ENCODE results near the gene OLFM2. TPM values are rescaled to one million over a fixed set of nuclear protein-coding genes. Genes with fewer than 3 reads are reported as not detected.

OLFM2 gene
- total and polyA plus RNA-seq, 9 of the 15 experiments (the other 6 are each of a cell fraction or from before 2014, with no cell fraction given), result 0.10 to 0.33 (median 0.23) TPM; not detected in 4

- TF ChIP-seq NRF1 (conservative IDR thresholded peaks at IDR 0.05 in 1 of 2, IDR thresholded peaks at IDR 0.05 in 1 of 2), result peak; percentile 41 to 50; a peak in 2 of 4 replicates
These were observed 9.1 kb upstream of the OLFM2 start (continued) for GRCh38 chr19:9945319-9945966.

GRCh38 chr19:9943744-9944143, 7.4 kb upstream of the OLFM2 start:
- ATAC-seq (no peak), FAIRE-seq (no peak), DNase-seq (ENCODE audit: extremely low read depth in 1 of 4, low spot score in 3 of 4) (no peak)
- no peaks in the 10 kb centered on the region for H3K9me1 ChIP-seq (ENCODE audit: control insufficient read depth, insufficient read depth, low read length)
- peaks cover 15 to 17% of the 10 kb centered on the region in 2 experiments; a peak in 4 of 5 replicates for H3K4me1 ChIP-seq (replicated peaks in 1 of 2; ENCODE audit: control insufficient read depth in 2 of 2, insufficient read depth in 2 of 2, low read length in 2 of 2)
- H3K9me3 ChIP-seq (replicated peaks; ENCODE audit: control insufficient read depth, insufficient read depth, low read depth, low read length), result no peaks in the 10 kb centered on the region
- H3K9ac ChIP-seq (ENCODE audit: insufficient read depth in 1 of 2, low read depth in 2 of 2, low read length in 2 of 2), result no peak overlapping the region
- peak; percentile 14 for TF ChIP-seq ZFP36 (IDR thresholded peaks at IDR 0.05; ENCODE audit: low read depth, low read length, partially characterized antibody)
- no peak for TF ChIP-seq ZBTB2 (IDR thresholded peaks at IDR 0.05)
- TF ChIP-seq TAL1 (IDR thresholded peaks at IDR 0.05), result no peak
- TF ChIP-seq RBM25 (IDR thresholded peaks at IDR 0.05; ENCODE audit: low read depth, low read length, severe bottlenecking), result peak; percentile 59
- TF ChIP-seq SNAPC5 (CRISPR knock-in tag; IDR thresholded peaks at IDR 0.05), result no peak
- no peak for TF ChIP-seq SIRT6 (IDR thresholded peaks at IDR 0.05; ENCODE audit: low read depth, low read length)
- no peak for TF ChIP-seq PHF8 (IDR thresholded peaks at IDR 0.05; ENCODE audit: borderline replicate concordance, low read length)
- no peak for TF ChIP-seq MEF2D (tag; conservative IDR thresholded peaks at IDR 0.05; ENCODE audit: low read depth)
- no peak for TF ChIP-seq ZBTB8A (IDR thresholded peaks at IDR 0.05; ENCODE audit: partially characterized antibody)
- TF ChIP-seq L3MBTL2 (IDR thresholded peaks at IDR 0.05), result no peak
- peak; percentile 74; the same call in 1 of the 2 replicates for TF ChIP-seq BCOR (IDR thresholded peaks at IDR 0.05)
- no peak for TF ChIP-seq ARID2 (IDR thresholded peaks at IDR 0.05)
- TF ChIP-seq NR3C1 (CRISPR knock-in tag; IDR thresholded peaks at IDR 0.05), result no peak
- TF ChIP-seq KDM2B (CRISPR knock-in tag; IDR thresholded peaks at IDR 0.05), result no peak
- TF ChIP-seq ZNF253 (CRISPR knock-in tag; conservative IDR thresholded peaks at IDR 0.05), result no peak
- no peaks in the 10 kb centered on the region for H3K36me3 ChIP-seq (ENCODE audit: control insufficient read depth, insufficient read depth, low read length)
- H3K27ac ChIP-seq (ENCODE audit: extremely low read depth, low read depth, low read length), result no peak overlapping the region
- BruUV-seq (replicated peaks), result no TSS peak
- H3K4me3 ChIP-seq, result no peak overlapping the region
- H4K20me1 ChIP-seq (replicated peaks; ENCODE audit: control insufficient read depth, insufficient read depth, low read length), result no peaks in the 10 kb centered on the region
- H2AFZ ChIP-seq (ENCODE audit: low read depth, low read length), result no peak overlapping the region
- no peak overlapping the region for H3K4me2 ChIP-seq (ENCODE audit: insufficient read depth, low read length)
- in situ Hi-C loops (cut with MboI) (no loop called here), intact Hi-C loops (cut with micrococcal nuclease) (no loop called here)
- H3K27me3 ChIP-seq (ENCODE audit: control insufficient read depth in 2 of 2, insufficient read depth in 2 of 2, low read length in 2 of 2), result peaks cover 0 to 5% of the 10 kb centered on the region in 2 experiments; a peak in 1 of 5 replicates
- WGBS (ENCODE audit: insufficient coverage, low coverage, missing lambda C conversion rate), result 16% methylated on average over 6 of the region's 6 CpGs
- no peaks in the 10 kb centered on the region for H3K79me2 ChIP-seq (ENCODE audit: control insufficient read depth, insufficient read depth, low read length)
- POLR2A ChIA-PET, result interaction anchor here (0.7 kb wide), 1 partner anchor 181 kb away, joined by 3 read pairs; no protein-coding TSS in a partner anchor
- CTCF ChIA-PET (ENCODE audit: low intra/inter-chr PET ratio), result no interaction called here
